ENCODE results near the gene RNF5.
"Not testable (repeated sequence)": the region's sequence is repeated elsewhere in the genome, so short reads cannot be mapped to it uniquely, and the experiment has no call there.

RNF5 gene

DNA sequence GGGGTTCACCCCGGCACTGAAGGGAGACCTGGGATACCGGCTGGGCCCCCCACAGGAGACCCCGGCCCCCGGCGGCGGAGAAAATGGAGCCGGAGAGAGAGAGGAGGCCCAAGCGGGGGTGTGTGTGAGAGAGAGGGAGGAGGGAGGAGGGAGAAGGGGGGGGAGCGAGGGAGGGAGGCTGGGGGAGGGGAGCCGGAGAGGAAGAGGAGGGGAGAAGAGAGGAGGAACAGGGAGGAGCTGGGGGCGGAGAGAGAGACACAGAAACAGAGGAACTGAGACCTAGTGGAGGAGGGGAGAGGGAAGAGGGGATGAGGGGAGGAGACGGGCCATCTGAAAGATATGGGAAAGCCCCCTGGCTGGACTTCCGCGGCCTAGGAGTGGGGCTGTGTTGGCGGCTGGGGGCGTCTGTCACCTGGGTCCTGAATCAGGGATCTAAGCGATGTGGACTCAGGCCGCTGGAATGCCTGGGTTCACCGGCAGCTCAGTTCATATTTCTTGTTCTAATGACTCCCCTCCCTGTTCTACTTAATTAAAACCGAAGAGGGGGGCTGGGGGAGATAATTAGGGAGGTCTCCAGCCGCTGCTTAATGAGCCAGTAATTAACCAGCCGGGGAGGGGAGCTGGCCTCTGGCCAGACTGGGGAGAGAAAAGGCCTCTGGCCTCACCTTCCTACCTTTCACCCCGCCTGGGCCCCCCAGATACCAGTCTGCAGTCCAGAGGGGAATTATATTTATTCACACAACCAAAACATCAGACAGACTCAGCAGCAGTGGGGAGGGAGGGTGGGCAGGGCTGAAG is 12.0 kb downstream of the RNF5 start, which contains the start of gene PBX2:
Gene PBX2 (minus strand): TSS at position 149 of the 798 bp plus-strand sequence. CDS start 287 bp downstream, outside the sequence.
- peak; percentile 93 for DNase-seq

DNA sequence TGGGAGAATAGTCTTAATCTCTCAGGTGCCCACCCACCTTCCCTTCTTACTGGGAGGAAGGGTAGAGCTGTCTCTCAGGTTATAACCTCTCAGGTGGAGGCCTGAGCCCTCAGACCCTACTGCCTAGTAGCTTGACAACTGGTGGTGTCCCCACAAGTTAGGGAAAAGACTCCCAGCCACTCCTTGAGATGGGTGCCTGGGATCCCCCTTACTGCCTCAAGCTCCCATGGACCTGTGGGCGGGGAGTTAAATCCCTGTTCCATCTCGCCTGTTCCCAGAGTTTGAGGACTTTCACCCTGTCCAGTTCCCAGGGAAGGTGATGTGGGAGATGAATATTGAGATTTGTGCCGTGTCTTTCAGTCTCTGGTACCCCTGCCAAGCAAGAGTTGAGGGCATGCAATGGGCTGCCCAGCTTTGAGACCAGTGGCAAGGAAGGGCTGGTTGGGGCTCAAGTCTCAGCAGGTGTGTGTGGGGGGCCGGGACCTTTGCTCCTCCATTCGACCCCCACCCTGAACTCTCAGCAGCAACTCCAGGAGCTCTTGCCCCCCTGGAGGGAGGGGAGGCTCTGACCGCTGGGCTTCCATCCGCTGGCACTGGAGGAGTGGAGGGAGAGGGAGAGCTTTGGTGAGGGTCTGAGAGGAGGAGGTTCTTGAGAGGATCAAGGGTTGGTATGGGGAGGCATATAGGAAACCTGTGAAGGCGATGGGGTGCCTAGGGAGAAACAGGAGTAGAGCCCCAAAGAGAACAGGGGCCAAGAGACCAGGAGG is 12.9 kb downstream of the RNF5 start:
- no peak for DNase-seq

DNA sequence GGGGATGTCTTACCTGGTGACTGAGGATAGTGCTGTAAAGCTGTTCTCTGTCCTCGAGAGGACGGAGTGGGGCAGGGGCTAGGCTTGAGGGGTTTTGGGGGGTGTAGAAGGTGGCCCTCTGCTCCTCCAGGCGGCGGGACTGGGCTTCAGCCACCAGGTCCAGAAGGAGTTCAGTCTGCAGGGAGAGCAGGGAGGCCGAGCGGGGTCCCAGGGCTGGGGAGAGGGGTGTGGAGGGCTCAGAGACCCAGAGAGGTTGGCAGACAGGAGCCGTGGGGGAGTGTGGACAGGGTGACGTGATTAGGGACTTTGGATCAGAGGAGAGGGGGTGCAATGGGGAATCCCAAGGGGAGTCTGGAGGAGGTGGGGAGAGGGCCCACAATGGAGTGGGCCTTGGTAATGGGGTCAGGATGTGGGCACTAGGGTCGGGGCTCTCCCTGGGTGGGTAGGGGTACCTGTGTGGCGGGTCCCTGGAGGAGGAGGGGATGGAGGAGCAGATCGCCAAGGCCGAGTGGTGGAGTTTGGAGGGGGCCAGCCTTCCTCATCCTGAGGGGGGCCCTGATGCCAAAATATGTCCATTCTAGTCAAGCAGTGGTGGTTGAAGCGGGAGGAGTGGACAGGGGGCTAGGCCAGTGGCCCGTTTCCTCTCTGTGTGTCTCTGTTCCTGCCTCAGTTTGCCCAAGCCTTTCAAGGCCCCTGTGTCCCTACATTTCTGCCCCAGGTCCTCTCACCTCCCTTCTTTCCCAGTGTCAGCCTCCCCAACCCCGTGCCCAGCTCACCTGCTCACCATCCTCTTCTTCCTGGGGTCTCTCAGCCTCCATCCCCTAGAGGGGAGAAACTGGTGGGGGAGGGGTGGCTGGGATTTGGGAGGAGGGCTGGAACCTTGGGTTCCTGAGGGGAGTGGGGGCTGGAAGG is 13.7 kb downstream of the RNF5 start:
- no peak for DNase-seq

DNA sequence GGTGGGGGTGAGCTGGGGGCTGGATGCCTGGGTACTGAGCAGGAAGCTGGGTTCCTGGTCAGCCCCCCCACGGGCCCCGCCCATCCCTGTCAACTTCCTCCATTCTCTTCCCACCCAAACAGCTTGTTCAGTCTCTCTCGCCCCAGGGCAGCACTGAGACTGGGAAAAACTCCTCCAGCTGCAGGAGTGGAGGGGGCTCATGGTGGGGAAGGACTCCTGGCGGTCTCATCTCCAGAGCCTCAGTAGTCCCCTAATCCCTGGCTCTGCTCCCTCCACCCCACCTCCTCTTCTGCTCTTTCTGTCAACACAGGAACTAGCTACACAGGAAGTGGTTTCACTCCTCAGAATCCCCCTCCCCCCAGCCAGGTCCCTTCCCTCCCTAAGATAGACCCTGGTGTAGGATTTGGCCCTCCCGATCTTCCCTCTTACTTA is 14.4 kb downstream of the RNF5 start, which contains the start of gene GPSM3:
Gene GPSM3 (minus strand): TSS at position 36 of the 432 bp plus-strand sequence. CDS start 130 bp downstream, outside the sequence.
- DNase-seq = peak; percentile 71

DNA sequence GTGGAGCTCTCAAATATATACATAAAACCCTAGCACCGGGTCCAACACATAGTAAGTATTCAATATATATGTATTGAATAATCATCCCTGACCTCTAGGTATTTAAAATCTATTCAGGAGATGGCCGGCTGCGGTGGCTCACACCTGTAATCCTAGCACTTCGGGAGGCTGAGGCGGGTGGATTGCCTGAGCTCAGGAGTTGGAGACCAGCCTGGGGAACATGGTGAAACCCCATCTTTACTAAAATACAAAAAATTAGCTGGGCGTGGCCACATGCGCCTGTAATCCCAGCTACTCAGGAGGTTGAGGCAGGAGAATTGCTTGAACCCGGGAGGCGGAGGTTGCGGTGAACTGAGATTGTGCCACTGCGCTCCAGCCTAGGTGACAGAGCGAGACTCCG is 14.9 kb downstream of the RNF5 start:
- DNase-seq = not testable (repeated sequence)

DNA sequence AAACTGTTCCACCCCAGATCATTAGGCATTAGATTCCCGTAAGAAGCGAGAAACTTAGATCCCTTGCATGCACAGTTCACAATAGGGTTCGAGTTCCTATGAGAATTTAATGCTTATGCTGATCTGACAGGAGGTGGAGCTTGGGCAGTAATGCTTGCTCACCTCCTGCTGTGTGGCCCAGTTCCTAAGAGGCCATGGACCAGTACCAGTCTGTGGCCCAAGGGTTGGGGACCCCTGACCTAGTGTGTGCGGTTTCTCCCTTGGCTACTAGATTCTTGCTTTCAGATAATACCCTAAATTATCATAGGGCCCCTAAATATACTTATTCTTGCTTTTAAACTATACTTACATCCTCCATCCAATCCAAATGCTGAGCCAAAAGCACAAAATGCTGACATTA is 16.2 kb downstream of the RNF5 start:
- DNase-seq = no peak

DNA sequence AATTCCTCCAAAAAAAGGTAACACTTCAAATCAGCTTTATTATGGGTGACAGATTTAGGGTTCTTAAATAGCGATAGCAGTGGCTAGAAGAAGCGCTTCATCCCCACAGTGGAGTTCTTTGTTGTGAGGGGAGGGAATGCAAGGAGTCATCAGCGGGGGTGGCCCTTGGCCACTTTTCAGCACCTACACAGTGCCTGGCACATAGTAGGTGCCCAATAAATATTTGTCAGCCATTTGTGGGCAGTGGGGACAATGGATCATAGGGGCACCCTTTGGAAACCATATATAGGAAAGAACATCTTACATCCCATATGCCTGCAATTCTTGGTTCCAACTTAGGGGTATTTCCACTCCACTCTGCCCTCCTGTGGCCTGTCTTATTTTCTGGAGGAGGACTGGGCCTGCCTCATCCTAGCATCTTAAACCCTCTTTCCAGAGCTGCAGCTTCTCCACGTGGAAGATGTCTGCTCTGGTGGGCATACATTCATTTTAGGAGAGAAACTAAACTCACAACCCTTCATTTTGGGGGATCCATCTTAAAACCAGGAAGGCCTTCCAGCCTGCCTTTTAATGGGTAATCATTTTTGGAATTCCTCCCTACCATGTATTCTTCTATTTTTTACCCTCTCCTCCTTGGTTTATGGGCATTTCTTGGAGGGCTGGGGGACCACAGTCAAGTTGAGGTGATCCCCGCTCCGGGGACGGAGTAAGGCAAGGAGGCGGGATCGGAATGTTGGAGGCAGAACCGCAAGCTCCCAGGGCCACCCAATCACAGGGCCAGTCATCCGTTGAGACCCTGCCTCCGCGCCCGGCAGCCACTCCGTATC is 16.8 kb downstream of the RNF5 start:
- DNase-seq = peak; percentile 43

DNA sequence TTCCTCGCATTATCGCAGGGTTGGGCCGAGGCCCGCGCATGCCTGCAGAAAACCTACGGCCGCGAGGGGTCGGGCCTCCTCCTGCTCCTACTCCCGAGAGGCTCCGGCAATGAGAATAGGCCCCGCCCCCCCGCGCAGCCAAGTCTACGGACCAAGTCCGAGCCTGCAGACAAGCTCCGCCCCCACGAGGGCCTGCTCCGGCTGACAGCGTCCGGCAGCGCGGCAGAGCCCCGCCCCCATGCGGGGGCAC is 17.4 kb downstream of the RNF5 start:
- DNase-seq = peak; percentile 100

DNA sequence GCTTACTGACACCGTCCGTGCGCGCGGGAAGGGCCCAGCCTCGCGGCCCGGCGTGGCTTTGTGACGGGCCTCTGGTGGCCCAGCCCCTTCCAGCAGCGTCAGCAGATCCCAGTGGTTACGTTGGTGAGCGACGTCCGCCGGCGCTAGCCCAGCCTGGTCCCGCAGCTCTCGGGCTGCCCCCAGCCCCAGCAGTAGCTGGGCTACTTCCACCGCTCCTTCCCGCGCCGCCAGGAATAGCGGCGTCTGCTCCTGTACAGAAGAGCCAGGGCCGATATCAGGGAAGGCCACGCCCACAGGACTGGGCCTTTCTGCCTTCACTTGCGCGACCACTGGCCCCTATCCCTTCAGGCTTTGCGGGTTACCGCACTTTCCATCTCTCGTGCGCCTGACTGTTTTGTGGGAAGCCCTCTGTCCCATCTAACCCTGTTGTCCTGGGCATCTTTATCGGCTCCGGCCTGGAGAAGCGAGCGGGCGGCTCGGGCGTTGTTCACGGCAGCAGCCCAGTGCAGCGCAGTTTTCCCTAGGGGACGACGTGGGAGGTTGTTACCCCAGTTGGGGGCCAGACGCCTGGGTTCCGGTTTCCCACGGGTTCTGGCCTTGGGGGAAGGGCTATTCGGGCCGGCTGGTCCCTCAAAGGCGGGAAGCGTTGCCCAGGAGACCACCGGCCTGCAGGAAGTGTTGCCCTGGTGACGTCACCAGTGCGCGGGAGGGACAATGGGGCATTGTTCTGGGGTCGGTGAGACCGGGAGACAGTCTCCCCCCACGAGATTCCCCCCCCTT is 17.9 kb downstream of the RNF5 start:
- peak; percentile 84 for DNase-seq

DNA sequence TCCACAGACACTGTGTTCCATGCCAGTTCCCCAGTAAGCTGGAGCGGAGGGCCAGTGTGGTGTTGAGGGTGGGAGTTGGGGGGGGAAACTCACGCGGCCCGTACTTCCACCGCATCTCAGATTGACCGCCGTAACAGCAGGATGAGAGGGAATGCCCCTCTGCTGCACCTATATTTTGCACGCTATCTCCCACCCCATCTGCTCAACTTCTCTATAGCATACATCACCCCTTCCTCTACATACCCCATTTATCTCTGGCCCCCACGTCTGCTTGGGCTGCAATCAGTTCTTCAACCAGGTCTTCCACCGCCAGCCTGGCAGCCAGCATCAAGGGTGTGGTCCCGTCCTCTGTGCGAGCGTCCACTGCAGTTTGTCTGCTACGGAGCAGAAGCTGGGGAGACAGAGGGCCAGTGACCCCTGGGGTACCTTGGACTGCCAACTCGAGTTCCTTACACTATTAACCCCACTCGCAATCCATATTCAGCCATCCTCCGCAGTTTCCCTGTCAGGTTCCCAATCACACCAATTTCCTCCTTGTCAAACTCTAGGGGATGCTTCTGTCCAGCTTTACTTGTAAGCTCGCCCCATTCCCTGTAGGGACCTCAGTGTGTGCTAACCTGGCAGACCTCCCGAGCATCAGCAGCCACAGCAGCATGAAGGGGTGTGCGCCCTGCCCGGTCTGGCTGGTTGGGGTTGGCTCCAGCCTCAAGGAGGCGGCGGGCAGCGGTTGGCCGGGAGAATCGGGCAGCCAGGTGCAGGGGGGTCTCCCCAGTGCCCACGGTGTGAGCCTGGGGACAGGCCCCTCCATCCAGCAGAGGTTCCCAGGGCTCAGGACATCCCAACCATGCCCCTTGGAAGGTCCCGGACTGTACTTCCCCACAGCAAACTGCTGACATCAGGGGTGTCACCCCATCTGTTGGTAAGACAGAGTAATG is 18.7 kb downstream of the RNF5 start:
- no peak for DNase-seq

DNA sequence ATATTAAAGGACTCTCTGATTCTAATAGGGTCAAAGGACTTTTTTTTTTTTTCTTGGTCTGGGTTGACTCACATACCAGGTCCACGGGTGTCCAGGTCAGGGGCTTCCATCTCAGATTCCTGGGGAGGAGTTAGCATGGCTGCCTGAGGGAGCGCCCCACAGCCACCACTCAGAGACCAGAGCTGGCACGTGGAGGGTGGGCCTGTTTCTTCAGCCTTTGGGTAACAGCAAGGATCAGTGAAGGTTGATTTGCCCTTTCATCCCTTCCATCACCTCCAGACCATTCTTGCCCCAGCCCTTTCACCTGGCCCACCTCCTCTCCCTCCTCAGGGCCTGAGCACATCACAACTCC is 20.1 kb downstream of the RNF5 start:
- no peak for DNase-seq

DNA sequence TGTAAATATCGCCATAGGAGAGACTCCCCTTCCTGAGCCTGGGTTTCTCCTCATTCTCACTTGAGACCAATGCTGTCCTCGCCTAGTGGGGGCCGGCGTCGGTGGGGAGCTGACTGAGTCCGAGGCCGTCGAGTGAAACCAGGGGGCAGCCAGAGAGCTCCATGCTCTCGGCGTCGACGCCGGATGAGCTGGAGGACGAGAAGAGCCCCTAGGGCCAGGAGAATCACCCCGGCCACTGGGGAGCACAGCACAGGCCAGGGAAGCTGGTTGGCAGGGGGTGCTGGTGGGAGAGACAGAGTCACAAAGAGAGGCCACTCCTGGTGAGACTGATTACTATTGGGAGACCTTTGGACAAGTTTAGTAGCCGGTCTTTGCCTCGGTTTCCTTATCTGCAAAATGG is 20.7 kb downstream of the RNF5 start:
- no peak for DNase-seq

DNA sequence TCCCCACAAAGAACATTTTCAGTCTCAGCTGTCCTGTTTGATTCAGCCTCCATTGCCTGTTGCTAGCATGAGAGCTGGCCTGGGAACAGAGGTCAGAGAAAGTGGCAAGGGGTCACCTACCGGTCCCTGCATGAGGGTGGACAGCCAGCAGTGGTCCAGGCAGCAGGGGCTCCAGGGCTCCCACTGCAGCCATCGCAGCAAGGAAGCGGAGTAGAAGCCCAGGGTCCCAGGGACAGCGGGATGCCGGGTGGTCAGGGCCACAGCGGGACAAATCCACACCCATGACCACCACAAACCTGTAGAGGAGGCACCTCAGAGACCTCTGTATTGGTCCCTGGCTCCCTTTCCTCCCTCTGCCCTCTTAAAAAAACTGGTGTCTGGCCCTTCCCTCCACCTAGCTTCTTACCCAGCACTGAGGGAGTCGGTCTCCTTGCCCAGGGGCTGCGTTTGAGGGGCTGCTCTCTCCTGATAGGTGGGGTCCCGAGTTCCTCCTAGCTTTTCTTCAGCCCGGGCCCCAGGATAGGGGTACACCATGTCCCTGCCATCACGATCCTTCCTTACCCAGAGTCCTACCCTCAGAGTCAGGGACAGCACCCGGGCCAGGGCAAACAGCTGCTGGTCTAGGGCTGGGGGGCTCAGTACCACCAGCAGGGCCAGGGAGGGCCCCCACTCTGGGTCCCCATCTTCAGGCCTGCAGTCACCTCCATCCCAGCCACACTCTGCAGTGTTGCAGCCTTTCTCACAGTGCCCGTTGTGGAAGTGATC is 22.7 kb downstream of the RNF5 start:
- no peak for DNase-seq

DNA sequence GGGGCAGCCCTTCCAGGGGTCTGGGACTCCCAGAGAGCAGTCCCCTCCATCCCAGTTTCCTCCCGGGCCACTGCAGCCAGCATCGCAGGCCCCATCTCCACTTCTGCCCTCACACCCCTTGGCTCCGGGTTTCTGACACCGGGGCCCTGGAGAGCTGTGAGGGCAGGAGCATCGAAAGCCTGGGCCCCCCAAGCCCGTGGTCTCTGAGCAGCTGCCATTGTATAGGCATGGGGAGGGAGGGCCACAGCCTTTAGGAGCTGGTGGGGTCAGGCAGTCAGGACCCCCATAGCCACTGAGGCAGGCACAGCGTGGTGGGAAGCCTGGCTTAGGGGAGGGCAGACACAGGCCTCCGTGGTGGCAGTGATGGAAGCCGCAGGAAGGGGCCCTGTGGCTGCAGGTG is 24.0 kb downstream of the RNF5 start:
- no peak for DNase-seq

DNA sequence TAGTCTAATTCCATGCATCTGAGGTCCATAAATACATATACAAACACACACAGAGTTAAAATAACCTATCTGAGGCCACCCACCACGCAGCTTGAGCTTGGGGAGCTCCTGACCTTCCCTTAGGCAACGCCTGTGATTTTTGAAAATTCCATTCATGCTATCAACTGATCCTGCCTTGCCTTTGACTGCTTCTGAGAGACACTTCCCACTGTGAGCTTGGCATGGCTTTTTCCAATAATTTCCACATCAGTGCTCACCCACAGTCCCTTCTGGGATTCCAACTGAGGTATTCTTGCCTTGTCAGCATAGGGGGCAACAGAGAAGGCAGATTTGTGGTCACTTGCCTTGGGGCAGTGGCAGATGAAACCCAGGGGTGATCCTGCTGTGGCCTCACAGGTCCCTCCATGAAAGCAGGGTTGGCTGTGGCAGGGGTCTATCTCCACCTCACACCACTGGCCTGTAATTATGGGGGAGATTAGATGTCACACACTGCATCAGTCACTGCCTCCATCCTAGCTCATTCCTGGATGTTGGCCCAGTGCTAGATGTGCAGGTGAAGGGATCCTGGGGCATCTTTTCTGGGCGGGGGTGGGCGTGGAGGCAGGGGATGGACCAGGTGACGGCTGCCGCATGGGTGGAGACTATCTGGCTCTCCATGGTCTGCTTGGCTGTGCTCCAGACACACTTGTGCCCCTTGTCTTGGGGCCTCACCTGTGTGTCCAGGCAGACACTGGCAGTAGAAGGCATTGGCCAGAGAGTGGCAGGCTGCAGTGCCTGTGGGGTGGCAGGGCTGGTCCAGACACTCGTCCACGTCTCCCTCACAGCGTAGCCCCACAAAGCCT is 25.4 kb downstream of the RNF5 start:
- no peak for DNase-seq

DNA sequence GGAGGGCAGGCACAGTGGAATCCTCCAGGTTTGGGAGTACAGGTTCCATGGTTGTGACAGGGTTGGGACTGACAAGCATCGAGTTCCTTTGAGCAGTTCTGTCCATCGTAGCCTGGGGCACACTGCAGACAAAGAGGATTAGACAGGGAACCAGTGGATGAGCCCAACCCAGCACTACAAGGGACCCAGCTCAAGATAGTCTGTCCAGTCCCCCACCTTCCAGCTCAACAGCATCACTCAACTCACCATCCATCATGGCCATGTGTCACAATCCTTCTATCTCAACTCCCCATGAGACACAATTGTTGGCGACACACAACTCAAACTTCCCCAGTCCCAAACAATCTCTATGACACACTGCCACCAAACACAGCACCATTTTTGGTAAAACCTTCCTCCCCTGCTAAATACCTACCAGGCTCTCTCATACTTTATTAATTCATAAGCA is 26.1 kb downstream of the RNF5 start:
- DNase-seq = no peak

DNA sequence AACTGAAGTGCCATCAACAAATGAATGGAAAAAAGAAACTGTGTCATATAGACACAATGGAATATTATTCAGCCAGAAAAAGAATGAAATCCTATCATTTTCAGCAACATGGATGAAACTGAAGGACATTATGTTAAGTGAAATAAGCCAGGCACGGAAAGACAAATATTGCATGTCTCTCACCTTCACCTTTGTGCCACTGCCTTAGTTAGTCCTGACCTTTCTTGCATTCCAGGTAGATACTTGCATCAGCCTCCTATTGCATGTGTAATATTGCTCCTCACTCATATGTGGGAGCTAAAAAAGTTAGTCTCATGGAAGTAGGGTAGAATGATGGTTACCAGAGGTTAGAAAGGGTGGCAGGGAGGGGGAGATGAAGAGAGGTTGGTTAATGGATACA is 30.8 kb downstream of the RNF5 start:
- no peak for DNase-seq

DNA sequence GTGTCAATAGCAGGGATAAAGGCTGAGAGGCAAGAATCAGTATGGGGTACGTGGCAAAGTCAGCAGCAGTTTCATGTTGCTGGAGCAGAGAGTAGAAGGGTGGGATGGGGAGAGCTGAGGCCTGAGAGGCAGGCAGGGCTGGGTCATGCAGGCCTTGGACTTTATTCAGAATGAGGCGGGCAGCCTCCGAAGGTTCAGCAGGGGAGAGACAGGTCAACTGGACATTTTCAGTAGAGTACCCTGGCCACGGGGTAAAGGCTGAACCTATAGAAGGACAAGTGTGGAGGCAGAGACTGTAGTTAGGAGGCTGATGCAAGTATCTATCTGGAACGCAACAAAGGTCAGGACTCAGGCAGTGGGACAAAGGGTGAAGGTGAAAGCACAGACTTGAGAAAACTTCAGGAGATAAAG is 32.0 kb downstream of the RNF5 start:
- DNase-seq = no peak

DNA sequence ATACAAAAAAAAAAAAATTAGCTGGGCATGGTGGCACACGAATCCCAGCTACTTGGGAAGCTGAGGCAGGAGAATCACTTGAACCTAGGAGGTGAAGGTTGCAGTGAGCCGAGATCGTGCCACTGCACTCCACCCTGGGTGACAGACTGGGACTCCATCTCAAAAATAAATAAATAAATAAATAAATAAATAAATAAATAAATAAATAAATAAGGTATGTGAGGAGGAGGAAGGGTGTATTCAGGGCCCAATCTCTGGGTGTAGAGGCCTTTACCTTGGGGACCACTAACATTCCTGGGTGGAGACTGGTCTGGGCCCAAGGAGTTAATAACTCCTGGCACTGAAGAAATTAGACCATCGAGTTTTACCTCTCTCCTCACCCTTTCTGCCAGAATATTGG is 33.2 kb downstream of the RNF5 start:
- not testable (repeated sequence) for DNase-seq

Data from stimulated activated CD4-positive, alpha-beta T cell treated with anti-CD3 and anti-CD28 coated beads, Interleukin-15, amount 100 ng/mL, for 24 hours (primary cell).